Measurements from ENCODE around the gene SBK2. TPM values are rescaled to one million over a fixed set of nuclear protein-coding genes. Genes with fewer than 3 reads are reported as not detected.

The SBK2 gene
- total RNA-seq, 4 donors from 2014 or later: not detected

GRCh38 chr19:55479045-55479444, 57.9 kb downstream of the SBK2 start:
- Histone ChIP-seq H3K9me3 (no peaks in the 10 kb centered on the region), H3K4me3 (replicated peaks in 1 of 3) (no peak overlapping the region), H3K27me3 (no peaks in the 10 kb centered on the region), H3K36me3 (peaks cover 0 to 18% of the 10 kb centered on the region in 2 donors), H3K4me1 (peaks cover 40 to 55% of the 10 kb centered on the region in 2 donors), H3K27ac (peak overlapping the region; percentile 74 to 82 (median 78))
- no peak for DNase-seq
- TF ChIP-seq CTCF (IDR thresholded peaks at IDR 0.05) (no peak), POLR2A (IDR thresholded peaks at IDR 0.05) (no peak)
- 51 to 67% methylated on average over 17 of the region's 17 CpGs for WGBS, 2 donors
- intact Hi-C loops (cut with DNase I): no loop called here

Other genes starting within 250 kb of the SBK2 start
- gene TMEM150B, start 211.8 kb downstream of the SBK2 start, total RNA-seq: 1 to 10 TPM in 1 of 4 donors, not detected in 3; 1.3 TPM
- 10 to 100 TPM in 3 of 4 donors, 1 to 10 TPM in 1; 7.5 to 22.0 (median 15.4) TPM for gene KMT5C, start 197.3 kb downstream of the SBK2 start, total RNA-seq
- gene COX6B2, start 182.4 kb downstream of the SBK2 start, total RNA-seq: under 1 TPM in 1 of 4 donors, not detected in 3; 0.94 TPM
- gene GARIN5B, start 173.9 kb downstream of the SBK2 start, total RNA-seq: not detected
- not detected for gene IL11, start 166.7 kb downstream of the SBK2 start, total RNA-seq
- not detected for gene TMEM190, start 160.3 kb downstream of the SBK2 start, total RNA-seq
- 10 to 100 TPM in 3 of 4 donors, 1 to 10 TPM in 1; 6.3 to 73.5 (median 31.2) TPM for gene TMEM238, start 152.8 kb downstream of the SBK2 start, total RNA-seq
- gene RPL28, start 151.2 kb downstream of the SBK2 start, total RNA-seq: 100 to 1,000 TPM; 156 to 404 (median 205) TPM
- 10 to 100 TPM in 2 of 4 donors, 1 to 10 TPM in 2; 5.7 to 13.3 (median 9.8) TPM for gene UBE2S, start 129.3 kb downstream of the SBK2 start, total RNA-seq
- not detected for gene SHISA7, start 93.8 kb downstream of the SBK2 start, total RNA-seq
- 100 to 1,000 TPM in 2 of 4 donors, 10 to 100 TPM in 2; 52.1 to 178 (median 100) TPM for gene ISOC2, start 75.5 kb downstream of the SBK2 start, total RNA-seq
- not detected for gene C19orf85, start 72.4 kb downstream of the SBK2 start, total RNA-seq
- gene ZNF628, start 60.5 kb downstream of the SBK2 start, total RNA-seq: 10 to 100 TPM in 2 of 4 donors, 1 to 10 TPM in 2; 2.1 to 12.0 (median 6.5) TPM
- gene NAT14, start 51.9 kb downstream of the SBK2 start, total RNA-seq: 10 to 100 TPM in 2 of 4 donors, 1 to 10 TPM in 2; 5.1 to 28.3 (median 12.2) TPM
- 1 to 10 TPM; 1.7 to 2.9 (median 2.2) TPM for gene SSC5D, start 48.7 kb downstream of the SBK2 start, total RNA-seq
- 10 to 100 TPM in 1 of 4 donors, under 1 TPM in 1, not detected in 2; 0.94 to 14.8 TPM for gene SBK3, start 8.4 kb upstream of the SBK2 start, total RNA-seq
- 1 to 10 TPM; 4.0 to 7.5 (median 6.6) TPM for gene ZNF579, start 43.7 kb upstream of the SBK2 start, total RNA-seq
- gene FIZ1, start 62.4 kb upstream of the SBK2 start, total RNA-seq: 10 to 100 TPM in 3 of 4 donors, 1 to 10 TPM in 1; 9.0 to 18.5 (median 14.0) TPM
- gene ZNF524, start 63.2 kb upstream of the SBK2 start, total RNA-seq: 10 to 100 TPM; 13.0 to 34.2 (median 28.9) TPM
- gene ZNF865, start 68.5 kb upstream of the SBK2 start, total RNA-seq: 10 to 100 TPM in 2 of 4 donors, 1 to 10 TPM in 2; 5.5 to 12.6 (median 9.1) TPM
- gene ZNF784, start 87.4 kb upstream of the SBK2 start, total RNA-seq: 10 to 100 TPM in 1 of 4 donors, 1 to 10 TPM in 3; 5.1 to 10.0 (median 8.7) TPM
- 10 to 100 TPM; 29.9 to 61.1 (median 44.8) TPM for gene ZNF580, start 103.9 kb upstream of the SBK2 start, total RNA-seq
- gene ZNF581, start 106.5 kb upstream of the SBK2 start, total RNA-seq: 10 to 100 TPM; 11.1 to 23.9 (median 15.8) TPM
- gene CCDC106, start 111.1 kb upstream of the SBK2 start, total RNA-seq: 10 to 100 TPM; 11.2 to 23.2 (median 20.7) TPM
- gene U2AF2, start 117.9 kb upstream of the SBK2 start, total RNA-seq: 100 to 1,000 TPM in 1 of 4 donors, 10 to 100 TPM in 3; 68.4 to 115 (median 85.7) TPM
- 100 to 1,000 TPM in 1 of 4 donors, 10 to 100 TPM in 3; 34.8 to 102 (median 72.2) TPM for gene EPN1, start 138.1 kb upstream of the SBK2 start, total RNA-seq
- not detected for gene NLRP9, start 201.3 kb upstream of the SBK2 start, total RNA-seq
- gene RFPL4A, start 222.0 kb upstream of the SBK2 start, total RNA-seq: not detected
- under 1 TPM in 1 of 4 donors, not detected in 3; 0.33 TPM for gene RFPL4AL1, start 232.0 kb upstream of the SBK2 start, total RNA-seq